K562 (cell line): ENCODE results near the gene SDE2. TPM values are rescaled to one million over a fixed set of nuclear protein-coding genes. Genes with fewer than 3 reads are reported as not detected.
A peak's percentile ranks its signal among the peaks of the same experiment; 100 is the strongest.

Experiments used
- ASH1L ChIP-seq: fragments of 450-650 bp; IDR thresholded peaks from 2 replicates; pipeline ENCODE4 v1.6.1; 2018; ENCODE audit warnings: borderline replicate concordance, mild to moderate bottlenecking, low read depth; ENCODE audit not compliant: partially characterized antibody
- ATF3 ChIP-seq, 2 experiments: fragments of 450-650 bp in 1 of 2; sonication (generic) in 1 of 2; formaldehyde crosslinking in 1 of 2; IDR thresholded peaks in 1 of 2; conservative IDR thresholded peaks in 1 of 2; 2 replicates each; pipeline versions ENCODE4 v1.6.1 to v1.8.1; 2016 to 2023; ENCODE audit warnings: mild to moderate bottlenecking in 2 of 2, moderate library complexity in 2 of 2, inconsistent platforms in 1 of 2, missing genetic modification reagents in 1 of 2
- E4F1 ChIP-seq: fragments of 250-450 bp; sonication (Bioruptor Pico); IDR thresholded peaks from 2 replicates; pipeline ENCODE4 v1.5.0; 2021; ENCODE audit warnings: mild to moderate bottlenecking, borderline replicate concordance
- GATAD2A ChIP-seq: fragments of 450-650 bp; IDR thresholded peaks from 2 replicates; pipeline ENCODE4 v1.6.1; 2017
- IRF1 ChIP-seq: sonication (generic); formaldehyde crosslinking; IDR thresholded peaks from 2 replicates; pipeline ENCODE4 v1.8.0; 2022; ENCODE audit warnings: missing genetic modification reagents, mild to moderate bottlenecking, borderline replicate concordance
- JUND ChIP-seq, 2 experiments: IDR thresholded peaks; 2 replicates in 1 of 2; 3 replicates in 1 of 2; pipeline ENCODE4 v1.6.1; 2011; ENCODE audit warnings: borderline replicate concordance in 2 of 2, low read depth in 2 of 2, low read length in 2 of 2, improper control_type of control experiment in 1 of 2, missing biosample characterization in 1 of 2, missing genetic modification characterization in 1 of 2, missing genetic modification reagents in 1 of 2
- KLF16 ChIP-seq: IDR thresholded peaks from 2 replicates; pipeline ENCODE4 v1.6.1; 2016; ENCODE audit warnings: antibody characterized with exemption
- MITF ChIP-seq: IDR thresholded peaks from 2 replicates; pipeline ENCODE4 v1.6.1; 2014; ENCODE audit warnings: antibody characterized with exemption
- PHB2 ChIP-seq: fragments of 450-650 bp; IDR thresholded peaks from 2 replicates; pipeline ENCODE4 v1.6.1; 2017; ENCODE audit warnings: low read depth
- SNRNP70 ChIP-seq: fragments of 200-400 bp; formaldehyde crosslinking; optimal IDR thresholded peaks from 2 replicates; pipeline ENCODE3; 2017; ENCODE audit warnings: low read depth, low read length
- STAG1 ChIP-seq: sonication (generic); formaldehyde crosslinking; IDR thresholded peaks from 2 replicates; pipeline ENCODE4 v1.5.0; 2020; ENCODE audit warnings: missing genetic modification reagents, borderline replicate concordance
- TAL1 ChIP-seq: fragments of 450-650 bp; IDR thresholded peaks from 2 replicates; pipeline ENCODE4 v1.6.1; 2016; ENCODE audit warnings: mild to moderate bottlenecking
- TCFL5 ChIP-seq: fragments of 250-450 bp; sonication (Bioruptor Pico); conservative IDR thresholded peaks from 2 replicates; pipeline ENCODE4 v1.6.1; 2021; ENCODE audit warnings: mild to moderate bottlenecking, moderate library complexity, matching md5 sums
- TOE1 ChIP-seq, 2 experiments: fragments of 450-650 bp in 1 of 2; sonication (generic) in 1 of 2; formaldehyde crosslinking in 1 of 2; IDR thresholded peaks; 2 replicates each; pipeline versions ENCODE4 v1.7.1 to v1.8.0; 2016 to 2022; ENCODE audit warnings: borderline replicate concordance in 2 of 2, mild to moderate bottlenecking in 2 of 2, antibody characterized with exemption in 1 of 2, inconsistent platforms in 1 of 2, low read depth in 1 of 2, missing genetic modification reagents in 1 of 2, moderate library complexity in 1 of 2
- TSHZ1 ChIP-seq: fragments of 250-450 bp; sonication (Bioruptor Pico); IDR thresholded peaks from 2 replicates; pipeline ENCODE4 v1.4.0; 2020; ENCODE audit warnings: mild to moderate bottlenecking, moderate library complexity
- polyA plus RNA-seq, 8 experiments: library from polyadenylated mRNA; depleted of rRNA in 4 of 8; stranded (reverse) in 5 of 8; unstranded in 3 of 8; fragments of >200 nt; fragmentation: Nextera tagmentation in 2 of 8; fragmentation: Illumina TruSeq in 1 of 8; extraction: Ambion mirVana in 2 of 8; extraction: Trizol in 1 of 8; gene quantifications; 2 replicates each; pipeline versions ENCODE4 v1.2.1 to v1.2.3, GENCODE V29; 2011 to 2014; ENCODE audit warnings: inconsistent platforms in 1 of 8, missing spikeins in 1 of 8
- total RNA-seq, 7 experiments: library from RNA; depleted of rRNA in 6 of 7; stranded (reverse); fragments of >200 nt in 6 of 7; fragmentation: Illumina TruSeq in 2 of 7; extraction: Trizol in 2 of 7; gene quantifications; 2 replicates each; pipeline versions ENCODE4 v1.2.1 to v1.2.3, GENCODE V29; 2011 to 2021; ENCODE audit warnings: low replicate concordance in 1 of 7

Gene SDE2
- total and polyA plus RNA-seq, 9 of the 15 experiments (the other 6 are each of a cell fraction or from before 2014, with no cell fraction given), result 14.3 to 62.3 (median 46.0) TPM

- TF ChIP-seq ATF3 (IDR thresholded peaks at IDR 0.05) (peak; percentile 68), ATF3 (CRISPR knock-in tag; conservative IDR thresholded peaks at IDR 0.05) (no peak), ASH1L (no peak), TSHZ1 (0 out of 2 replicates have a peak, but pooled peaks have one; percentile 60), SNRNP70 (no peak), JUND (IDR thresholded peaks at IDR 0.05; ENCODE audit: borderline replicate concordance, low read depth, low read length) (peak; percentile 73), JUND (tag; IDR thresholded peaks at IDR 0.05; ENCODE audit: borderline replicate concordance, low read depth, low read length) (peak; percentile 58; the same call in 1 of the 3 replicates), STAG1 (CRISPR knock-in tag) (no peak), E4F1 (no peak), TCFL5 (no peak), MITF (no peak), GATAD2A (no peak; the same call in 1 of the 2 replicates), KLF16 (peak; percentile 75; the same call in 1 of the 2 replicates), PHB2 (peak; percentile 64; the same call in 1 of the 2 replicates), IRF1 (CRISPR knock-in tag) (no peak), TOE1 (IDR thresholded peaks at IDR 0.05; ENCODE audit: borderline replicate concordance) (peak; percentile 14), TOE1 (CRISPR knock-in tag; IDR thresholded peaks at IDR 0.05; ENCODE audit: borderline replicate concordance, low read depth) (no peak), TAL1 (peak; percentile 88)
Measured at GRCh38 chr1:226002667-226003501, 3.7 kb upstream of the SDE2 start (continued).
